ENCODE data around the gene HOXD13.

GRCh38 chr2:176106581-176107539 is 14.3 kb downstream of the HOXD13 start, which contains the start of gene HOXD11:
- TF ChIP-seq, protein P1, sequence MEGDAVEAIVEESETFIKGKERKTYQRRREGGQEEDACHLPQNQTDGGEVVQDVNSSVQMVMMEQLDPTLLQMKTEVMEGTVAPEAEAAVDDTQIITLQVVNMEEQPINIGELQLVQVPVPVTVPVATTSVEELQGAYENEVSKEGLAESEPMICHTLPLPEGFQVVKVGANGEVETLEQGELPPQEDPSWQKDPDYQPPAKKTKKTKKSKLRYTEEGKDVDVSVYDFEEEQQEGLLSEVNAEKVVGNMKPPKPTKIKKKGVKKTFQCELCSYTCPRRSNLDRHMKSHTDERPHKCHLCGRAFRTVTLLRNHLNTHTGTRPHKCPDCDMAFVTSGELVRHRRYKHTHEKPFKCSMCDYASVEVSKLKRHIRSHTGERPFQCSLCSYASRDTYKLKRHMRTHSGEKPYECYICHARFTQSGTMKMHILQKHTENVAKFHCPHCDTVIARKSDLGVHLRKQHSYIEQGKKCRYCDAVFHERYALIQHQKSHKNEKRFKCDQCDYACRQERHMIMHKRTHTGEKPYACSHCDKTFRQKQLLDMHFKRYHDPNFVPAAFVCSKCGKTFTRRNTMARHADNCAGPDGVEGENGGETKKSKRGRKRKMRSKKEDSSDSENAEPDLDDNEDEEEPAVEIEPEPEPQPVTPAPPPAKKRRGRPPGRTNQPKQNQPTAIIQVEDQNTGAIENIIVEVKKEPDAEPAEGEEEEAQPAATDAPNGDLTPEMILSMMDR (conservative IDR thresholded peaks at IDR 0.05; ENCODE audit: low read length), result no peak
- TF ChIP-seq EZH2phosphoT487 (IDR thresholded peaks at IDR 0.05; ENCODE audit: borderline replicate concordance, low read depth, low read length), result no peak
